WTC11 (cell line): Measurements from ENCODE around the gene NR5A1. TPM values are rescaled to one million over a fixed set of nuclear protein-coding genes. Genes with fewer than 3 reads are reported as not detected.

Source experiments
- ATAC-seq: fragments of 200-7000 bp; cut with Tn5 transposase; 2 replicates; pipeline ENCODE4 v1.10.0; 2021; ENCODE audit warnings: mild to moderate bottlenecking, moderate library complexity
- CTCF ChIA-PET: fragments of 300-600 bp; sonication (Branson Sonifier 250); formaldehyde crosslinking; loops from one replicate; lab custom pipeline; 2021; ENCODE audit warnings: antibody characterized with exemption; lab: Charles Lee
- POLR2A ChIA-PET: fragments of 350-600 bp; sonication (Branson Sonifier 250); formaldehyde crosslinking; loops from one replicate; lab custom pipeline; 2021; ENCODE audit warnings: antibody characterized with exemption; lab: Charles Lee
- DNase-seq: peaks from one replicate; pipeline ENCODE4 v3.0.0; 2021; ENCODE audit warnings: low spot score
- H3K27ac Mint-ChIP-seq: 2 replicates; pipeline ENCODE4 v1.8.0; 2021; ENCODE audit warnings: mixed read lengths
- H3K27me3 Mint-ChIP-seq: 2 replicates; pipeline ENCODE4 v1.8.0; 2021; ENCODE audit warnings: low read depth, mild to moderate bottlenecking, moderate library complexity, mixed read lengths
- H3K36me3 Mint-ChIP-seq: 2 replicates; pipeline ENCODE4 v1.8.0; 2021; ENCODE audit warnings: mixed read lengths
- H3K4me1 Mint-ChIP-seq: 2 replicates; pipeline ENCODE4 v1.8.0; 2022; ENCODE audit warnings: mixed read lengths
- H3K4me3 Mint-ChIP-seq: 2 replicates; pipeline ENCODE4 v1.8.0; 2021; ENCODE audit warnings: mild to moderate bottlenecking, moderate library complexity, mixed read lengths
- H3K9me3 Mint-ChIP-seq: 2 replicates; pipeline ENCODE4 v1.8.0; 2021; ENCODE audit warnings: mixed read lengths
- ARID4B ChIP-seq: sonication (generic); formaldehyde crosslinking; IDR thresholded peaks from 2 replicates; pipeline ENCODE4 v1.8.0; 2023; ENCODE audit warnings: missing genetic modification reagents, mild to moderate bottlenecking, borderline replicate concordance
- ATF1 ChIP-seq: sonication (generic); formaldehyde crosslinking; IDR thresholded peaks from 2 replicates; pipeline ENCODE4 v1.8.1; 2023; ENCODE audit warnings: mild to moderate bottlenecking, moderate library complexity, missing genetic modification reagents
- ESRRA ChIP-seq: sonication (generic); formaldehyde crosslinking; IDR thresholded peaks from 2 replicates; pipeline ENCODE4 v1.8.1; 2022; ENCODE audit warnings: mild to moderate bottlenecking, missing genetic modification reagents, borderline replicate concordance
- HMGXB4 ChIP-seq: sonication (generic); formaldehyde crosslinking; IDR thresholded peaks from 2 replicates; pipeline ENCODE4 v1.8.1; 2023; ENCODE audit warnings: mild to moderate bottlenecking, moderate library complexity, missing genetic modification reagents
- KAT7 ChIP-seq: sonication (generic); formaldehyde crosslinking; IDR thresholded peaks from 2 replicates; pipeline ENCODE4 v1.8.1; 2023; ENCODE audit warnings: missing genetic modification reagents, mild to moderate bottlenecking, borderline replicate concordance
- MLX ChIP-seq: sonication (generic); formaldehyde crosslinking; IDR thresholded peaks from 2 replicates; pipeline ENCODE4 v1.8.1; 2023; ENCODE audit warnings: mild to moderate bottlenecking, missing genetic modification reagents, moderate library complexity
- NR2C2 ChIP-seq: sonication (generic); formaldehyde crosslinking; IDR thresholded peaks from 2 replicates; pipeline ENCODE4 v1.8.0; 2022; ENCODE audit warnings: mild to moderate bottlenecking, missing genetic modification reagents
- NR3C1 ChIP-seq: sonication (generic); formaldehyde crosslinking; conservative IDR thresholded peaks from 2 replicates; pipeline ENCODE4 v1.8.1; 2023; ENCODE audit warnings: low read depth, mild to moderate bottlenecking, missing genetic modification reagents
- RORB ChIP-seq: fragments of 250-450 bp; sonication (Bioruptor Pico); IDR thresholded peaks from 2 replicates; pipeline ENCODE4 v1.9.0; 2021; ENCODE audit warnings: mild to moderate bottlenecking
- USF2 ChIP-seq: sonication (generic); formaldehyde crosslinking; IDR thresholded peaks from 2 replicates; pipeline ENCODE4 v1.8.1; 2023; ENCODE audit warnings: mild to moderate bottlenecking, missing genetic modification reagents, moderate library complexity
- ZNF317 ChIP-seq: sonication (generic); formaldehyde crosslinking; IDR thresholded peaks from 2 replicates; pipeline ENCODE4 v1.8.1; 2023; ENCODE audit warnings: low read depth, mild to moderate bottlenecking, moderate library complexity, missing genetic modification reagents, borderline replicate concordance
- total RNA-seq: library from RNA; stranded (reverse); gene quantifications from 3 replicates; pipeline ENCODE4 v1.2.3, GENCODE V29; 2021
- TF ChIP-seq, protein P1 (sequence below): sonication (generic); formaldehyde crosslinking; conservative IDR thresholded peaks from 2 replicates; pipeline ENCODE4 v1.8.1; 2023; ENCODE audit warnings: mild to moderate bottlenecking, low read depth, missing genetic modification reagents, moderate library complexity
- TF ChIP-seq, protein P2 (sequence below): sonication (generic); formaldehyde crosslinking; IDR thresholded peaks from 2 replicates; pipeline ENCODE4 v1.8.0; 2022; ENCODE audit warnings: mild to moderate bottlenecking, missing genetic modification reagents
- TF ChIP-seq, protein P3 (sequence below): fragments of 250-450 bp; sonication (Bioruptor Pico); IDR thresholded peaks from 2 replicates; pipeline ENCODE4 v1.9.0; 2021; ENCODE audit warnings: mild to moderate bottlenecking
- TF ChIP-seq, protein P4 (sequence below): sonication (generic); formaldehyde crosslinking; IDR thresholded peaks from 2 replicates; pipeline ENCODE4 v1.8.0; 2023; ENCODE audit warnings: mild to moderate bottlenecking, missing genetic modification reagents

Gene NR5A1
- total RNA-seq, 1 experiment from 2014 or later, result 0.77 TPM

DNA sequence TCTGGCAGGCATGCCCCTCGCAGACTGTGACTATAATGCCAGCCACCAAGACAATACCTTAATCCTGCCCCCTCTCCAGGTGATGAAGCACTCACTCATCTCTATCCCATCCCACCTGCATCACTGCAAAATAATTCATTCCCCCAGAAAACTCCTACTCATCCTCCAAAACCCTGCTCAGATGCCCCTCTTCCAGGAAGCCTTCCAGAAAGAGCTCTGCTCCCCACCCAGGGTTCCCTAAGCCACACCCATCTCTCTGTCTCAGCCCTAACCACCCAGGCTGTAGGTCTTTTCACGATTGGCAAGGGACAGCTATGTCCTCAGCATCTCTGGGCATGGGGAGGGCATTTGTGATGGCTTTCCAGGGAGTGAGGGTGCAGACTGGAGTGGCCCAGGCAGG lies 17.2 kb downstream of the NR5A1 start (continued):
- TF ChIP-seq, protein P1, sequence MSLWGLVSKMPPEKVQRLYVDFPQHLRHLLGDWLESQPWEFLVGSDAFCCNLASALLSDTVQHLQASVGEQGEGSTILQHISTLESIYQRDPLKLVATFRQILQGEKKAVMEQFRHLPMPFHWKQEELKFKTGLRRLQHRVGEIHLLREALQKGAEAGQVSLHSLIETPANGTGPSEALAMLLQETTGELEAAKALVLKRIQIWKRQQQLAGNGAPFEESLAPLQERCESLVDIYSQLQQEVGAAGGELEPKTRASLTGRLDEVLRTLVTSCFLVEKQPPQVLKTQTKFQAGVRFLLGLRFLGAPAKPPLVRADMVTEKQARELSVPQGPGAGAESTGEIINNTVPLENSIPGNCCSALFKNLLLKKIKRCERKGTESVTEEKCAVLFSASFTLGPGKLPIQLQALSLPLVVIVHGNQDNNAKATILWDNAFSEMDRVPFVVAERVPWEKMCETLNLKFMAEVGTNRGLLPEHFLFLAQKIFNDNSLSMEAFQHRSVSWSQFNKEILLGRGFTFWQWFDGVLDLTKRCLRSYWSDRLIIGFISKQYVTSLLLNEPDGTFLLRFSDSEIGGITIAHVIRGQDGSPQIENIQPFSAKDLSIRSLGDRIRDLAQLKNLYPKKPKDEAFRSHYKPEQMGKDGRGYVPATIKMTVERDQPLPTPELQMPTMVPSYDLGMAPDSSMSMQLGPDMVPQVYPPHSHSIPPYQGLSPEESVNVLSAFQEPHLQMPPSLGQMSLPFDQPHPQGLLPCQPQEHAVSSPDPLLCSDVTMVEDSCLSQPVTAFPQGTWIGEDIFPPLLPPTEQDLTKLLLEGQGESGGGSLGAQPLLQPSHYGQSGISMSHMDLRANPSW (CRISPR knock-in tag), result no peak
- TF ChIP-seq, protein P2, sequence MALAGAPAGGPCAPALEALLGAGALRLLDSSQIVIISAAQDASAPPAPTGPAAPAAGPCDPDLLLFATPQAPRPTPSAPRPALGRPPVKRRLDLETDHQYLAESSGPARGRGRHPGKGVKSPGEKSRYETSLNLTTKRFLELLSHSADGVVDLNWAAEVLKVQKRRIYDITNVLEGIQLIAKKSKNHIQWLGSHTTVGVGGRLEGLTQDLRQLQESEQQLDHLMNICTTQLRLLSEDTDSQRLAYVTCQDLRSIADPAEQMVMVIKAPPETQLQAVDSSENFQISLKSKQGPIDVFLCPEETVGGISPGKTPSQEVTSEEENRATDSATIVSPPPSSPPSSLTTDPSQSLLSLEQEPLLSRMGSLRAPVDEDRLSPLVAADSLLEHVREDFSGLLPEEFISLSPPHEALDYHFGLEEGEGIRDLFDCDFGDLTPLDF (CRISPR knock-in tag), result no peak
- TF ChIP-seq ZNF317 (CRISPR knock-in tag) (no peak), ARID4B (no peak), NR2C2 (CRISPR knock-in tag) (no peak), ATF1 (no peak)
- TF ChIP-seq, protein P3, sequence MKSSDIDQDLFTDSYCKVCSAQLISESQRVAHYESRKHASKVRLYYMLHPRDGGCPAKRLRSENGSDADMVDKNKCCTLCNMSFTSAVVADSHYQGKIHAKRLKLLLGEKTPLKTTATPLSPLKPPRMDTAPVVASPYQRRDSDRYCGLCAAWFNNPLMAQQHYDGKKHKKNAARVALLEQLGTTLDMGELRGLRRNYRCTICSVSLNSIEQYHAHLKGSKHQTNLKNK, result no peak

- Mint-ChIP-seq H3K27ac (no peak overlapping the region), H3K4me1 (peaks cover 14% of the 10 kb centered on the region), H3K36me3 (no peaks in the 10 kb centered on the region), H3K27me3 (no peaks in the 10 kb centered on the region; the same call in 1 of the 2 replicates), H3K9me3 (no peaks in the 10 kb centered on the region), H3K4me3 (no peak overlapping the region)
- ChIA-PET CTCF (interaction anchor here (0.7 to 3.0 kb wide), 3 partner anchors 11 to 48 kb away, joined by 3 to 8 read pairs (median 3); no protein-coding TSS in a partner anchor), POLR2A (no interaction called here)
- no peak for DNase-seq
- no peak for TF ChIP-seq RORB (CRISPR knock-in tag)
- no peak for TF ChIP-seq ESRRA
- TF ChIP-seq KAT7 (CRISPR knock-in tag), result no peak
- TF ChIP-seq MLX (CRISPR knock-in tag), result no peak
- no peak for TF ChIP-seq USF2 (CRISPR knock-in tag)
- no peak for TF ChIP-seq NR3C1
- TF ChIP-seq, protein P4, sequence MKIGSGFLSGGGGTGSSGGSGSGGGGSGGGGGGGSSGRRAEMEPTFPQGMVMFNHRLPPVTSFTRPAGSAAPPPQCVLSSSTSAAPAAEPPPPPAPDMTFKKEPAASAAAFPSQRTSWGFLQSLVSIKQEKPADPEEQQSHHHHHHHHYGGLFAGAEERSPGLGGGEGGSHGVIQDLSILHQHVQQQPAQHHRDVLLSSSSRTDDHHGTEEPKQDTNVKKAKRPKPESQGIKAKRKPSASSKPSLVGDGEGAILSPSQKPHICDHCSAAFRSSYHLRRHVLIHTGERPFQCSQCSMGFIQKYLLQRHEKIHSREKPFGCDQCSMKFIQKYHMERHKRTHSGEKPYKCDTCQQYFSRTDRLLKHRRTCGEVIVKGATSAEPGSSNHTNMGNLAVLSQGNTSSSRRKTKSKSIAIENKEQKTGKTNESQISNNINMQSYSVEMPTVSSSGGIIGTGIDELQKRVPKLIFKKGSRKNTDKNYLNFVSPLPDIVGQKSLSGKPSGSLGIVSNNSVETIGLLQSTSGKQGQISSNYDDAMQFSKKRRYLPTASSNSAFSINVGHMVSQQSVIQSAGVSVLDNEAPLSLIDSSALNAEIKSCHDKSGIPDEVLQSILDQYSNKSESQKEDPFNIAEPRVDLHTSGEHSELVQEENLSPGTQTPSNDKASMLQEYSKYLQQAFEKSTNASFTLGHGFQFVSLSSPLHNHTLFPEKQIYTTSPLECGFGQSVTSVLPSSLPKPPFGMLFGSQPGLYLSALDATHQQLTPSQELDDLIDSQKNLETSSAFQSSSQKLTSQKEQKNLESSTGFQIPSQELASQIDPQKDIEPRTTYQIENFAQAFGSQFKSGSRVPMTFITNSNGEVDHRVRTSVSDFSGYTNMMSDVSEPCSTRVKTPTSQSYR, result no peak
- TF ChIP-seq HMGXB4 (CRISPR knock-in tag), result no peak
- no peak for ATAC-seq
These were observed 18.0 kb downstream of the NR5A1 start for GRCh38 chr9:124489222-124489621.
